ENCODE data around the gene TENM4.

TENM4 gene

GRCh38 chr11:78669249-78669648 lies 771.6 kb downstream of the TENM4 start:
- DNase-seq (ENCODE audit: low read depth, low spot score): no peak

- DNase-seq (ENCODE audit: low read depth, low spot score): peak; percentile 26
Observed at GRCh38 chr11:78667461-78667860, 773.4 kb downstream of the TENM4 start.

DNA sequence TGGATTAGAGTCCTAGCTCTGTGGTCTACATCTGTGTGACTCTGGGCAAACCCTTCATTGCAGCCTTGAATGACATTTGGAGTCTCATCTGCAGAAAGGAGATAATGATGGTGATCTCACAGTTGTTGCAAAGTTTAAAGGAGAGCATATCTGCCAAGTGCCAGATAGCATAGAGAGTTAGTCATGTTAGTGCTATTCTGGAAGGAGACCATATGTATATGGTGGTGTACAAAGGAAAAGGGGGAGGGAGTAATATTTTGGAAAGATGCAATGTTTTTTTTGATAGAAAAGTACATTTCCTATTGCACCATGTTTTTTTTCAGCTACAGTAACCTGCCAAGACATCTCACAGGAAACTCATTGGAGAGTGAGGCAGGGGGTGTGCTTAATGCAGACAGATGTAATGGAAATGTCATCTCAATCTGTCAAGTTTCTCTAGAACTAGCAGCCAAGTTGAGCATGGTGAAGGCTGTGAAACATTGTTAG lies 774.1 kb downstream of the TENM4 start:
- DNase-seq (ENCODE audit: low read depth, low spot score): peak; percentile 12

DNA sequence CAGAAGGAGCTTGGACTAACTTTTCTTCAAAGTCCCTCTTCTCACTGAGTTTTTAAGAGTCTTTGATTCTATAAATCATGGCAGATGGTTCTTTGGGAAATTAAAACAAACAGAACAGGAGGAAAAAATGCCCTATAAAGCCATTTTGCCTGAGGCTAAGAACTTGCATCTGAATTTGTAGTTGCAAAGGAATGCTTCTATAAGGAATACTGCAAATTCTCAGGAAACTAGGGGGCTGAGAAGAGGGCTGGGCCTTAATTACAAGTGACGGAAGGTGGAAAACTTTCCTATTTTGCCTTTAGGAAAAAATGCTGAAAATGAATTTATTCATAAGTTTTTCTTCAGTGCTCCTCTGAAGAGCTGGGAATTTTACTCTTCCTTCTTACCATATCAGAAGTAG lies 776.2 kb downstream of the TENM4 start:
- no peak for DNase-seq (ENCODE audit: low read depth, low spot score)

- no peak for DNase-seq (ENCODE audit: low read depth, low spot score)
Observed at GRCh38 chr11:78662811-78663210, 778.0 kb downstream of the TENM4 start.

DNA sequence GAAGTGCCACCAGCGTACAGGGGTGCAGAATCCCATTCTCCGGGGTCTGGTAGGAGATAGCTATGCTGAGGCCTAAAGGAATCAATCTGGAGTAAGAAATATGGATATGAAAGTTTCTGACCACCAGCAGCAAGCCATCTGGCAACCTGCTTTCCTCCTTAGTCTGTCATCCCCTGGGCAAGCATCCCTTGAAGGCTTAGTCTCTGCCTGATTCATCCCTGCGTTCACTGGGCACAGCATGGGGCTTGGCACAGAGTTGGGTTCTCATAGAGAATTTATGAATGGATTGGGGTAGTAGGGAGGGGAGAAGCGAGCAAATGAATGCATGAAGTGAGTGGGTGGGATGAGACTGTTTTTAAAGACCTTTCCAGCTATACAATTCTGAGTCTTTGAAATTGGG lies 780.4 kb downstream of the TENM4 start:
- DNase-seq (ENCODE audit: low read depth, low spot score): peak; percentile 52

GRCh38 chr11:78659326-78660270 lies 781.2 kb downstream of the TENM4 start:
- peak; percentile 46 for DNase-seq (ENCODE audit: low read depth, low spot score)

DNA sequence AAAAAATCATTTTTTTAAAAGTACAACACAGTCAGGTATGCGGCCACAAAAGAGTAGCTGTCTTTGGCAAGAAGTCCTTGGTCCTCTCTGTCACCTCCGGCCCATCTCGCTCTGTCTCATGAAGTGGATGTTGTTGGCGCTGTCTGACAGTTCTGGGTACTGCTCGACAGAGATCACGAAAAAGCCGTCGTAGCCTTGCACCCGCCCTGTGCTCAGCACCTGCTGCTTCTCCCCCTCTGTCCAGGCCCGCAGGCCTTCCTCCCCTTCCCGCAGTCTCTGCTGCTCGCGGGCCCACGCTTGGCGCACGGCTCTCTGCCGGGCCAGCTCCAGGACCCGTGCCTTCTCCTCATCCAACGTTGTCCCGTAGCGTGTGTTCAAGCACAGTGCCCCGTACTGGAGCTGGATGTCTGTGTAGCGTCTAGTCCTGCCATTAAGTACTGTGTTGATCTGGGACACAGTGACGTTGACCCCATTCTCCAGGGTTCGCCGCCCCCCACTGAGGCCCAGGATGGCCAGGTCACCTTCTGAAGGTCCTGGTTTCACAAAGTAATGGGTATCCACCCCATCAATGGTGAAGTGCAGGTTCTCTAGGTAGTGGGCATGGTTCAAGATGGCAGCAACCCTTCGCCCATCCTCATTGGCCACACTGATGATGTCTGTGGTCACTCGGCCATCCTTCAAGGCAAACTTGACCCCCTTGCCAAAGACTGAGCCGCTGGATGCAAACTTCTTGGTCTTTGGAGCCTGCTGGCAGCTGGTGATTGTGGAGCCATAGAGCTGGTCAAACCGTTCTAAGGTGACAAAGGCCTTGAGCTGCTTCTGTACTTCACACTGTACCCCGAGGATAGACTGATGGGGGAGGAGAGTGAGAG lies 782.6 kb downstream of the TENM4 start:
- DNase-seq (ENCODE audit: low read depth, low spot score): no peak

DNA sequence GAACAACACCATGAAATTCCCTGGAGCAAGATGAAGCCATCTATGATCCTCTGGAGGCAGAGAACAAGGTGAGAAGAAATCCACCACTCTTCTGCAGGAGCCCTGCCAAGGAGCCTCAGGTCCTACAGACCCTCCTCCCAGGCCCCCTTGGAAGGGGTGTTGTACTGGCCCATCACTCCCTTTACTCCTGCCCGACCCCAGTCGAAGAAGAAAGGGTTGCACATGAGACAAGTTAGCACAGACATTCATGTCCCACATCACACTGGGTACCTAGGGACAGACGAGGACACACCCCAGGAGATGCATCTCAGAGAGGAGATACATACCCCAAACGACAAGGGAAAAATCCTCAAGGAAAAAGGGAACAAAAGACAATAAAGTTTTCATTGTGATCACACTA lies 783.4 kb downstream of the TENM4 start:
- no peak for DNase-seq (ENCODE audit: low read depth, low spot score)

GRCh38 chr11:78656984-78657383 lies 783.8 kb downstream of the TENM4 start:
- DNase-seq (ENCODE audit: low read depth, low spot score): no peak

DNA sequence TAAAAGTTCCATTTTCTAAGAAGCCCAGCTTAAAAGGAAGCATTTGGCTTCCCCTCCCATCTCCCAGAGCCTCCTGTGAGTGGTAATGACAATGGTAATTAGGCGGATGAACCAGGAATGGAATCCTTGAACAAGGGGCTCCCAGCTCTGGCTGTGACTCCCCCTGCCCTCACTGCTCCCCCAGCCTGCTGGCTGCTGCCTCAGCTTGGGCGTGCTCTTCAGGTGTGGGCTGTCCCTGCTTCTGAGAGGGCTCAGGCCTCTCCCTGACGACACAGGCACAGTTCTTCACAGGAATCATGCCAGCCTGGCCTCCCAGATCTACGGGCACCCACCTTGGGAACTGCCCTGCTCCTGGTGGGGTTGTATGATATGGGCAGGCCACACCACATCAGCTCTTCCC lies 784.5 kb downstream of the TENM4 start:
- DNase-seq (ENCODE audit: low read depth, low spot score): no peak

DNA sequence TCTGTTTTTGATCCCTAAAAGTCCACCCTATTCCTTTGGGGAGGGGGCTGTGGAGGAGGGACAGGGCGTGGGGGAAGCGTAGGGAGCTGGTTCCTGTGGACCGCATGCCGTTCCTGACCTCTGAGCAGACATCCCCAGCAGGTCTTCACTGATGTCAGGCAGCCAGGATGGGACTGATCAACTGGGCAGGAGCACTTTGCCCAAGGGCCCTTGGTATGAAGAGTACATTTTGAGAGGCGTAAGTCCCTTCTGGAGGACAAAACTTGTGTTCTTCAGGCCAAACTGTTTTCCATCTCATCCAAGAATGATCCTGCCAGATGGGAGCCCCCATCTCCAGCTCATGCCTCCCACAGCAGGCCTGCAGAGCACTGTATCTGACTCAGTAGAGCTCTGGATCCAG lies 785.3 kb downstream of the TENM4 start:
- DNase-seq (ENCODE audit: low read depth, low spot score): no peak

DNA sequence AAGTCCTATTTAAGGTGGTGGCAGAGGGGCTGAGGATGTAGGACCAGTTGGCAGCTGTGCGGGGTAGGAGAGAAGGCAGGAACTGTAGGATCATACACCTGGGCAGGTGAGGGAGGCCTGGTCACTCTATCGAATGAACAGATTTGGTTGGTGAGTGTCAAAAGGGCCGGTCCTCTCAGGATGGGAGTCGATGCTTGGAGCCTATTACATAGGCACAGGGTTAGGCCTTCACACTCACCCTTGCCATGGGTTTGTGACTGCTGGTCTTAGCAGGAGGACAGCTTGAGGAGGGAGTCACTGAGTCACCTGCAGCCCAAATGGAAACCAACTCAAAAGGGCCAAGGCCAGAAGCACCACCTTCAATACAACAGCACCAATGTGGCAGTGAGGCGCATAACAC lies 786.0 kb downstream of the TENM4 start:
- DNase-seq (ENCODE audit: low read depth, low spot score): no peak

- peak; percentile 68 for DNase-seq (ENCODE audit: low read depth, low spot score)
Observed at GRCh38 chr11:78654071-78654470, 786.8 kb downstream of the TENM4 start.

DNA sequence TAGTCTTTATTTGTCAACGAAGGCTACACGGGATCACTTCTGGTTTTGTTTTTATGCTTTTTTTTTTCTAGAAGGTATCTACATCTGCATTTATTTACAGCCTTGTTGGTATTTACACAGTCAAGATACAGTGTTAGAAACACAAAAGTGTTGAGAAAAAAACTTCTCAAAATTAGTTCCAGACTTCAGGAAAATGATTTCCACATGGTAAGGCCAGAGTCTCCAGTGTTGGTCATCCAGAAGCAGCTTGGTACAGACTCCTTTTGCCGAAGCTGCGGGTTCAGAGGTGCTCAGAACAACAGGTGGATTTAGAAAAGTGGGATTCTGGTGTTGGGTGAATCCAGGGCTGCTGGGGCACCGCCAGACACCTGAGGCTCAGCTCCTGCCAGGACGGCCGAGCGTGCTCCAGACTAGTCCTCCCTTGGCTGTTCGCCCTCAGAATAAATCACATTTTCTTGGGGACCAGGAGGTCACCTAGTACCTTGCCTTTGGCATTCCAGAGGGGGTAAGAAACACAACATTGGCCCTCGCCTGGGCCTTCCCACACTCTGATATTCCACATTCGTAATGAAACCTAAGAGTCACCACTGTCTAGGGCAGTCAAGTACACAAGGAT lies 787.4 kb downstream of the TENM4 start:
- DNase-seq (ENCODE audit: low read depth, low spot score): no peak

DNA sequence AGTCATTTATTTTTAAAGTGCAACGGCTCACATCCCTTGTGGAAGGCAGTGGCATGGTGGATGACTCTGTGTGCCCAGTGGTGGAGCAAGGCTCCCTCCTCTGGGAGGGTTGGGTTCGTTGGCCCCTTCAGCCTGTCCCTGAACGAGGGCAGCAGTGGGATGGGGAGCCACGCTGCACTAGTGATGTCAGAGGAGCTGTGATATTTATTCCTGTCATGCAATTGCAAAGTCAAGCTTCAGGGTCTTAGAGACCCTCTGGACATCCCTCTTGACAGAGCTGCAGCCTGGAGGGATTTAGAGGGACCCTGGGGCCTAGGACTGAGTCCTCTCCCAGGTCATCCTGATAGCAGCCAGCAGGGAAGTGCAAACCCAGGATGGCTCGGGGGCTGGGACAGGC lies 788.0 kb downstream of the TENM4 start:
- DNase-seq (ENCODE audit: low read depth, low spot score): no peak

DNA sequence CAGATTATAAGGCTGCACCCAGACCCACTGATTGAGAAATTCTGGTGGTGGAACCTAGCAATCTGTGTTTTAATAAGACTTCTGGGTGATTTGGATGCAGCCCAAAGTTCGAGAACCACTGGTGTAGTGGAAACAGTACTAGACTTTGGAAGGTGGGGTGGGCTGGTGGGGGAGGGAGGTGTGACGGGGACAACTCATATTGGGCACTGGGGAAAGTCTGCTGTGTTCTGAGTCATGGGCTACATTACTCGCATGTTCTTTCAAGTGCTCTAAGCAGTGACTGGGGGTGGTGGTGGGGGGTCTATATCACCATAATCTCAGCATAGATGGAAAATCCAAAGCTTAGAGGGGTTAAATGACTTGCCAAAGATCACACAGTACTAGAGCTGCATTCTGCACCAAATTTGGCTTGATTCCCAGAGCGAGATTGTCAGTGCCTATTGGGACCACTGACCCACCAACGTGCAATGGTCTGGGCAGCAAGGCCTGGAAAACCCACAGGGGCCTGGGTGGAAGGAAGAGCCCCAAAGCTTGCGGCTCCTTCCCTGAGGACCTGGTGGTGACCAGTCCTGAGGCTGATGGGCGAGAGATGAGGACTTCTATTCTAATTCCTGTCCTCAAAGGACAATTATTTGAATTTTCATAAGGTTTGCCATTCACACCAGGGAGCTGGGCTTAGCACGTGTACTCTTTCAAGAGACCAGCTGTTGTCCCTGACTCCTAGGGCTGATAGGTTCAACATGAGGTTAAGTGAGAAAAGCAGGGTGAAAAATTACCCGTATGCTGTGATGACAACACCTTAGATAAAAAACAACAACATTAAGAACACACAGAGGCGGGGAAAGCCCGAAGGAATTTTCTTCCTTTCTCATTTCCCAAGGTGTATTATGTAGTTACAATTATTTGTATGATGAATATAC lies 788.6 kb downstream of the TENM4 start:
- DNase-seq (ENCODE audit: low read depth, low spot score): no peak

DNA sequence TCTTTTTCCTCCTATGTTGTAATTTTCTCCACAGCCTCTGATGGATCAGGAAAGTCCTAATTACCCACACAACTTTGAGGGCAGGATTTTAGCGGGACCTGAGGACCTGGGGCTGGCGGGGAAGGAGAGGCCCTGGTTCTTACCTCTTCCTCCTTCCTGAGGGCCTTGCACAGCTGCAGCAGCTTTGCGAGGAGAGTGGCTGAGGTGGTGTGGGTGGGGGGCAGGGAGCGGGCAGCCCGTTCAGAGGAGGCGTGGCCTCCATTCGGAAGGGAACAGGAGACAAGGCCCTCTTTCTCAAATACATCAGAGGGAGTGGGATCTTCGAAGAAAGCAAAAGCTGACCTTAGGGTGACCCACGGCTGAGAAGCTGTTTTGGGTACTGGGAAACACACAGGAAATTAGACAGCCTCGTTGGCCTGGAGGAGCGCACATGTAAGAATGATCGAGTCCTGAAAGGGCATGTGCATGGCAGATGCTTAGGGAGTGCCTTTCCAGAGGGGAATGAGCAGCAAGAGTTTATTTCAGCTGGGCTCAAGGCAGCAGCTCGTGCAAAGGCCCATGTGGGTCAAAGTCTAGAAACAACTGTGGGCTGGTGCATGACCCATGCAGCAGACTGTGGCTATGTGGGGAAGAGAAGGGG lies 789.6 kb downstream of the TENM4 start:
- DNase-seq (ENCODE audit: low read depth, low spot score): no peak

- DNase-seq (ENCODE audit: low read depth, low spot score): no peak
Observed at GRCh38 chr11:78649361-78650215, 791.2 kb downstream of the TENM4 start.

Data from astrocyte of the hippocampus (primary cell).